Ishikawa (cell line): ENCODE results near the gene SNTG2.

Experiments
- CEBPB ChIP-seq: IDR thresholded peaks from 2 replicates; pipeline ENCODE4 v1.6.1; 2012
- EGR1 ChIP-seq: IDR thresholded peaks from 2 replicates; pipeline ENCODE4 v1.6.1; 2012
- EP300 ChIP-seq: IDR thresholded peaks from 2 replicates; pipeline ENCODE4 v1.6.1; 2012; ENCODE audit warnings: borderline replicate concordance
- FOXM1 ChIP-seq: IDR thresholded peaks from 2 replicates; pipeline ENCODE4 v1.6.1; 2012; ENCODE audit warnings: low read depth, borderline replicate concordance
- NFIC ChIP-seq: IDR thresholded peaks from 2 replicates; pipeline ENCODE4 v1.6.1; 2012
- TAF1 ChIP-seq: IDR thresholded peaks from 2 replicates; pipeline ENCODE4 v1.6.1; 2012; ENCODE audit warnings: low read depth, mild to moderate bottlenecking
- TCF12 ChIP-seq: IDR thresholded peaks from 2 replicates; pipeline ENCODE4 v1.6.1; 2012; ENCODE audit warnings: low read depth
- TEAD4 ChIP-seq: IDR thresholded peaks from 2 replicates; pipeline ENCODE4 v1.6.1; 2012
- USF1 ChIP-seq: IDR thresholded peaks from 2 replicates; pipeline ENCODE4 v1.6.1; 2012
- YY1 ChIP-seq: IDR thresholded peaks from 2 replicates; pipeline ENCODE4 v1.6.1; 2012; ENCODE audit warnings: low read depth
- ZBTB7A ChIP-seq: IDR thresholded peaks from 2 replicates; pipeline ENCODE4 v1.6.1; 2012; ENCODE audit warnings: low read depth
- TF ChIP-seq, protein P1 (sequence below): IDR thresholded peaks from 2 replicates; pipeline ENCODE4 v1.6.1; 2012
- TF ChIP-seq, protein P2 (sequence below): IDR thresholded peaks from 2 replicates; pipeline ENCODE4 v1.6.1; 2012; ENCODE audit warnings: low read depth, mild to moderate bottlenecking

DNA sequence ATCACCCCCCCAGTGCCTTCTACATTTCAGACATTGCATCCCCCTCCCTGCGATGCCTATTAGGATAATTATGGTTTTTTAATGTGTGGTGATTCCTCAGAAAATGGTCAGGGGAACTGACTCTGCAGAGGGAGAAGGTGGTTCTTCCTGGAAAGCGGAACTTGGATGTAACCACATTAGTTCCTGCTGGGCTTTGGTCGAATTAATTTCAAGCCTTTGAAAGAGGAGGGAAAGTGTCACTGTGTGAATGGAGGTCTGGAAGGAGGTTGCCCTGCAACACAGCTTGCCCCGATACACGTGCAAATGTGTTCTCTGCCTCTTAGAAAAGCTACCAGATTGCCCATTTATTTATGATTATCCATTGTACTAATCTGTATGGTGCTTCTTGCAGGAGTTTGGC lies 399.5 kb downstream of the SNTG2 start:
- TF ChIP-seq EGR1 (no peak), TAF1 (no peak), USF1 (no peak), EP300 (no peak), NFIC (no peak), TCF12 (no peak), TEAD4 (no peak), YY1 (no peak), ZBTB7A (no peak), CEBPB (no peak), FOXM1 (no peak)
- TF ChIP-seq, protein P1, sequence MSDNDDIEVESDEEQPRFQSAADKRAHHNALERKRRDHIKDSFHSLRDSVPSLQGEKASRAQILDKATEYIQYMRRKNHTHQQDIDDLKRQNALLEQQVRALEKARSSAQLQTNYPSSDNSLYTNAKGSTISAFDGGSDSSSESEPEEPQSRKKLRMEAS = no peak
- TF ChIP-seq, protein P2, sequence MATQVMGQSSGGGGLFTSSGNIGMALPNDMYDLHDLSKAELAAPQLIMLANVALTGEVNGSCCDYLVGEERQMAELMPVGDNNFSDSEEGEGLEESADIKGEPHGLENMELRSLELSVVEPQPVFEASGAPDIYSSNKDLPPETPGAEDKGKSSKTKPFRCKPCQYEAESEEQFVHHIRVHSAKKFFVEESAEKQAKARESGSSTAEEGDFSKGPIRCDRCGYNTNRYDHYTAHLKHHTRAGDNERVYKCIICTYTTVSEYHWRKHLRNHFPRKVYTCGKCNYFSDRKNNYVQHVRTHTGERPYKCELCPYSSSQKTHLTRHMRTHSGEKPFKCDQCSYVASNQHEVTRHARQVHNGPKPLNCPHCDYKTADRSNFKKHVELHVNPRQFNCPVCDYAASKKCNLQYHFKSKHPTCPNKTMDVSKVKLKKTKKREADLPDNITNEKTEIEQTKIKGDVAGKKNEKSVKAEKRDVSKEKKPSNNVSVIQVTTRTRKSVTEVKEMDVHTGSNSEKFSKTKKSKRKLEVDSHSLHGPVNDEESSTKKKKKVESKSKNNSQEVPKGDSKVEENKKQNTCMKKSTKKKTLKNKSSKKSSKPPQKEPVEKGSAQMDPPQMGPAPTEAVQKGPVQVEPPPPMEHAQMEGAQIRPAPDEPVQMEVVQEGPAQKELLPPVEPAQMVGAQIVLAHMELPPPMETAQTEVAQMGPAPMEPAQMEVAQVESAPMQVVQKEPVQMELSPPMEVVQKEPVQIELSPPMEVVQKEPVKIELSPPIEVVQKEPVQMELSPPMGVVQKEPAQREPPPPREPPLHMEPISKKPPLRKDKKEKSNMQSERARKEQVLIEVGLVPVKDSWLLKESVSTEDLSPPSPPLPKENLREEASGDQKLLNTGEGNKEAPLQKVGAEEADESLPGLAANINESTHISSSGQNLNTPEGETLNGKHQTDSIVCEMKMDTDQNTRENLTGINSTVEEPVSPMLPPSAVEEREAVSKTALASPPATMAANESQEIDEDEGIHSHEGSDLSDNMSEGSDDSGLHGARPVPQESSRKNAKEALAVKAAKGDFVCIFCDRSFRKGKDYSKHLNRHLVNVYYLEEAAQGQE = no peak
